NCI-H2171 treated with DMSO at 0.1 percent for 48 hours (cell line): Measurements from ENCODE around the gene DHX36.
A peak's percentile ranks its signal among the peaks of the same experiment; 100 is the strongest.

Source experiments
- DNase-seq: peaks from one replicate; lab custom pipeline; 2025; lab: John Stamatoyannopoulos, UW

DHX36 gene

GRCh38 chr3:154290187-154290586, 34.1 kb downstream of the DHX36 start:
- DNase-seq = no peak

DNA sequence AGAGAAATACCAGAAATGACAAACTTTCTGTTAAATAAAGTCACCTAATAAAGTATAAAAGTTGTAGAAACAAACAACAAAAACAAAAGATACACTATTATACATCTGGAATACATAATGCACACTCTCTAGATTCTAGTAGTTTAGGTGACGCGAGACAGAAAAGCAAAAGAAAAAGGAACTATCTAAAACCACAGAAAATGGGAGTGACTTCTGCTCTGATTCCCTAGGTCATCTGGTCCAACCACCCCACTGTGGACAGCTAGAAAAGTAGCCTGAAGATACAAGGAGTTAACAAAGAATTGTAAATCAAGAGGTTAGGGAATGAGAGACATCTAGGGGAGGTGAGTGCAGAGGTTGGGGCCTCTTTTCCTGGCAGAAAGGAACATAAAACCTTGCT, 39.1 kb downstream of the DHX36 start:
- DNase-seq = no peak

- no peak for DNase-seq
Measured at GRCh38 chr3:154280161-154280560, 44.1 kb downstream of the DHX36 start.

GRCh38 chr3:154275965-154276364, 48.3 kb downstream of the DHX36 start:
- peak; percentile 10 for DNase-seq

DNA sequence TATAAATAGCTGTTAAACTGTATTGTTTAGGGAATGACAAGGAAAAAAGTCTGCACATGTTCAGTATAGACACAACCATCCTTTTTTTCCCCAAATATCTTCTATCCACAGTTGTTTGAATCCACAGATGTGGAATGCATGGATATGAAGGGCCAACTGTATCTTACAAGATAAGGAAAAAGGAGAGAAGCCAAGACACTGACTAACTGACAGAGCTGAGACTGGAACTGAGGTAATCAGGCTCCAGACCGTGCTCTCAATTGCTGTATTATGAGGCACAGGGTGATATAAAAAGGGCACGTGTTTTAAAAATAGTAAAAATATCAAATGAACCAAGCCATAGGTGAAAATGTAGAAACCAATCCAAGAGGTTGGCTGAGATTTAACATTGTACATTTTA, 49.0 kb downstream of the DHX36 start:
- no peak for DNase-seq

DNA sequence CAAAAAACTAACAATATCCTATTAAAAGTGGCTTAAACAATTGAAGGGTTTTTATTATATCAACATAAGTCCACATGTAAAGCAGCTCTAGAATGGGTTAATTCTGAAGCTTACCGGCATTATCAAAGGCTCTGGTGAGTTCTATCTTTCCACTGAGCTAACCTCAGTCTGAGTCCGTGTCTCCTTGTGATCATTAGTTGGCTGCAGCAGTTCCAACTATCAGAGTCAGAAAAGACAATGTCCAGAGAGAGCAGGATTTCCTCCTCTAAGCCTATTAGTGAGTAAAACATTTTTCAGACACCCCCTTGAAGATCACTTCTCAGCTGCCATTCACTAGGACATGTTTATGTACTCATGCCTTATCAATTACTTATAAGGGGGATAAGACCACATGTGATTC, 49.9 kb downstream of the DHX36 start:
- DNase-seq = no peak

GRCh38 chr3:154273381-154273780, 50.9 kb downstream of the DHX36 start:
- no peak for DNase-seq

- DNase-seq = no peak
Measured at GRCh38 chr3:154254527-154254926, 69.8 kb downstream of the DHX36 start.

- peak; percentile 73 for DNase-seq
Measured at GRCh38 chr3:154252759-154253638, 71.3 kb downstream of the DHX36 start.

DNA sequence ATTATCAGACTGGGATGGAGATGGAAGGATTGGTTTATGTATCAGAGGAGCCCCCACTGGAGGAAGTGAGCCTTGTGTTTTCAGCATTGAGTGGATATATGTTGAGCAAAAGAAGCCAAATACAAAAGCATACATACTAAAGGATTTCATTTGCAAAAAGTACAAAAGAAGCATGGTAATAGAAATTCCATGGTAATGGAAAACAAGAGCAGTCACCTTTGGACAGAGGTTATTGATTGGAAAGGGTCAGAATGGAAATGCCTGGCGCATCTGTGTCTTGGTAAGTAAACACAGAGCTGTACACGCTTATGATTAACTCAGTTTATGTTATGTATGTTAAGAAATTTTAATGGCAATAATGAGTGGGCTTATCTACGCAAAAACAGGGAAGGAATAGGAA, 72.7 kb downstream of the DHX36 start:
- DNase-seq = no peak

DNA sequence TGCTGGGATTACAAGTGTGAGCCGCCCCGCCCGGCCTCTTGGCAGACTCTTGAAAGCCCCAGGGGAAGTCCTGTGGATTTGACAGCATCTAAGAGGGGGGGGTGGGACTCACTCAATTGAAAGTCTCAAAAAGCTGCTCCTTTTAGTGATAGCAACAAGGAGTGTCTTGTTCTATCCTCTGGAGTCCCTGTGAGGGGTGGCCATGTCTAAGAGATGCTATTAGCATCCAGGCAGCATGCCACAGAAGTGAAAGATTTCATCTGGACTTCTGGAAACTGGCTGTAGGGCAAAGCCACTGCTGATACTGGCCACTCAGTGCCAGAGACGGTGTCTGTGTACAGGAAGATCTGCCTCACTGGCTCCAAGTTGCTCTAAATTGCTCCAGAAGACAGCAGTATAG, 74.0 kb downstream of the DHX36 start:
- no peak for DNase-seq

DNA sequence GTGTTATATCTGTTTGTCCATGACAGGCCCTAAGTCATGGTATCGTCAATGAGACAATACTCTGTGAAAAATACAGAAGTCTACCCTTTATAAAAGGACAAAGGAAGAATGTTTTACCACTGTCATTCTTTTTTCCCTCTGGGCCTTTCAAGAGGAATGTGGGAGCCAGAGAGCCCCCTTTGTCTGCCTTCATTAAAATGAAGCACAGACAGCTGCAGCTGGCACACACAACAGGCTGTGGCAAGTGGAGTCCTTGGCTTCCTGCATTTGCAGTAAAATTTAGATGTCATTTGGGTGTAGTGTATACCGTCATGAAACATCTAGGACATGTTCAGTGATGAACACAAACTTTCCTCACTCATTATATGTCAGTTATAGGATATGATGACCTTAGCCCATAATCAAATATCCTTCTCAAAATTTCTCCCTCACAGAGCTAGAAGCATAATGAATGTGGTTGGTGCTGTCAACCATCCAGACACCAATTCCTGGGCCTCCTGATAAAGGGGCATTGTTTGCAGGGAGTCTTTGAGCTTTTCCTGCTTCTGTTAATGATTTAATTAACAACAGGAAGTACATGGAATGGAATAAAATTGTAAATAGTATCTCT, 76.4 kb downstream of the DHX36 start:
- no peak for DNase-seq

- no peak for DNase-seq
Measured at GRCh38 chr3:154244644-154245043, 79.6 kb downstream of the DHX36 start.

DNA sequence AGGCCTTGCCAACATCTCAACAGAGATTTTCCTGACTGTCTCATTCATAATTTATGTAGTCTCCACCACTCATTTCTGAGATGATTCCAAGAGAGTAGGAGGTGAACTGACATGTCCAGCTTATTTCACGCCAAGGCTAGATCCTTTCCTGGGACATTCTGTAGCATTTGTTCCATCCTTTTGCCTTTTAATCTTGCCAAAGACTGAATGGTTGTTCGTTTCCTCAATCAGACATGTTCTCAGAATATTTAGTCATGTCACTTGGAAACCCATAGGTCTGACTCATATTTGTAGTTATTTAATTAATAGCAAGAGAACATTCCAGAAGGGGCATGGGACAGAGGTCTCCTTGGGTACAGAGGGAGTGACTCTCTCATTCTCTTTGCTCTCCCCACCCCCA, 80.9 kb downstream of the DHX36 start:
- no peak for DNase-seq

DNA sequence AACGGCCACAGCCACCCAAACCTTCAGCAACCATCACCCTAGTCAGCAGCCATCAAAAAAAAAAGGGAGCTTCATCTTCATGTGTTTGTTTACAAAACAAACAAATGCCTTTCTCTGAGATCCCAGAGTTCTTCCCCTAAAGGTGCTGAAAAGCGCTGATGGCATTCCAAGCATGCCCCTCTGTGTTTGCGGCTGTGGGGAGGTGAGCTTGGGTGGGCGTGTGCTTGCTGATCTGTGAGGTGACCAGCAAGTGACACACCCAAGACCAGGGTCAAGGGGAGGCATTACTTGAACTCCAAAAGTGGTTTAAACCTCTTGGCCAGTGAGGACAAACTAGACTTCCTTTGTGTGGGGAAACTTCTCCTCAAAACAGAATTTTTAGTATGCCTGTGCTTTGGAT, 81.5 kb downstream of the DHX36 start:
- DNase-seq = no peak

- DNase-seq = no peak
Measured at GRCh38 chr3:154241496-154241895, 82.8 kb downstream of the DHX36 start.

DNA sequence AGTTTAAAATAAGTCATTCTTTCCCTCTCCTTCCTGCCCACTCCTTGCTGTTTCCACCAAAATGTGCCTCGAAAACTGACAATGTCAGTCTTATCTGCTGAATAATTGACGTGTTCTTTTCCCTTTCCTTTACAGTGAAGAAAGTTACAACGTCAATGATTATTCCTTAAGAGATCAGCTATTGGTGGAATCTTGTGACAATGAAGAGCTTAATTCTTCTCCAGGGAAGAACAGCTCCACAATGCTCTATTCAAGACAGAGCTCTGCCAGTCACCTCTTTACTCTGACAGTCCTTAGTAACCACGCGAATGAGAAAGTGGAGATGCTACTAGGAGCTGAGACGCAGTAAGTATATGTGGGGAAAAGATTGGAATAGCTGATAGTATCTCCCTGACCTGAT, 84.1 kb downstream of the DHX36 start:
- no peak for DNase-seq

GRCh38 chr3:154236331-154236730, 88.0 kb downstream of the DHX36 start:
- no peak for DNase-seq

DNA sequence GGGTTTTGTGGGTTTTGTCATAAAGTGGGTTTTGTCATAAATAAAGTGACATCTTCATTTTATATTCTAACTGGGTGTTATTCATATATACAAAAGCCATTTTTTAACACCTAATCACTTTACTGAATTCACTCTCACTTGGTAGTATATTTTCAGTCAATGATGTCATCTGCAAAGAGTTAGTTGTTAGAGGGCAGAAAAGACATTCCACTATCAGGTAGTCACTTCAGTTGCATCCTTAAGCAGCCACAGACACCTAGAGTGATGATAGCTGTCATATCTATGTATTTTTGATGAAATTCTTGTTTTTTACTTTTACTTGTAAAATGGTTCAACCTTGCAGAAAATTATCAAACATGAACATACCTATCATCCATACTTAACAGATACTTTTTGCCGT, 89.0 kb downstream of the DHX36 start:
- DNase-seq = no peak

DNA sequence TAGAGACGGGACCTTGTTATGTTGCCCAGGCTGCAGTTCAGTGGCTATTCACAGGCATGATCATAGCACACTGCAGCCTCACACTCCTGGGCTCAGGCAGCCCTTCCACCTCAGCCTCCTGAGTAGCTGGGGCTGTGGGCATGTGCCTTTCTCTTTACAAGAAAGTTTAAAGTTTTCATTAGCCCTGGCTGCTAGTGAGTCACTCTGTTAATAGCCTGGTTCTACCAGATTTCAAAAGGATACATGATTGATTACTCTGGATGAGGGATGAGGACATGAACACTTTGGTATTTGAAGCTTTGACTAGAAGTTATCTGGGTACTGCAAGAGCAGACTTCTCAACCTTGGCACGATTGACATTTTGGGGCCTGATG, 95.1 kb downstream of the DHX36 start:
- DNase-seq = no peak

DNA sequence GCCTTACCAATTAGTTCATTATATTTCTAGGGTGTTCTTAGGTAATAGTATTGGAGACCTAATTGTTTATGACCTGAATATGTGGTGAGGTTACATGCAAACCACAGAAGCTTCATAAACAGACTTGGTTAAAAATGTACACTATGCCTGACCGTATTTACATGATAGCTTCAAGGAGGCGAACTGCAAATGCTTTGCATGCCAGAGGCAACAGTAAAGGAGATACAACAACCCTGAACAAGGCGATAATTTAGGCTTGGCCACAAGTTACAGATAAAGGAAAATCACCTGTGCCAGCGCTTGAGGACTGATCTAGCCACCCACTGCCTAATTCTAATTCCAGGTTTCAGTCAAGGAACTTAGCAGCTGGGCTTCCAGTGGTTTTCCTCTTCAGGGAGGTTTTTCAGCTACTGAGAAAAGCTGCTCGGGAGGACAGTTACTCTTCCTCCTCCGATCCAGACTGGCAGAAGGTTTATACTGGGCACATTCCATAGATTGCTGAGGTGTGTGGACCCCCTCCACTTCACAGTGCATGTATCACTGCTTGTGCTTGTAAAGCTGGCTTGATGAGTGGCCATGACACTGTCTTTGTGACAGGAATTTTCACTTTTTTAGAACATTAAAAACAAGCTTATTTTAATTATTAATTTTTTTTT, 95.6 kb downstream of the DHX36 start:
- no peak for DNase-seq

GRCh38 chr3:154227531-154227930, 96.8 kb downstream of the DHX36 start:
- DNase-seq = no peak

DNA sequence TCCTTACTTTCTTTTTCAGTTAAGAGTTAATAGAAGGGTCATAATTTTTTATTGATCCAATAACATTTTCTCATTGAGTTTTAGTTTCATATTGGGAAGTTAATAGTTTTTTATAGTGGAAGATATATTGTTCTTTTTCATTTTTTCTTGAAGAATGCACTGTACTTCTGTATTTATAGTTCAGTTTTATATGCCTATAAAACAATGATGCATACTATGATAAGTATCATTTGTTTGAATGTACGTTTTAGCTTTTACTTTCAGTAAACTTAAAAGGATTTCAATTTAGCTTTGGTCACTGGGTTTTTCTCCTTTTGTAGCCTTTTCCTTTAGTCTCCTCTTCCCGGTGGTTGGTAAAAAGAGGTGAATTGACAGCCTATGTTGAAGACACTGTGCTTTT, 98.8 kb downstream of the DHX36 start:
- no peak for DNase-seq
